H1 (cell line): ENCODE results near the gene KNDC1. TPM values are rescaled to one million over a fixed set of nuclear protein-coding genes. Genes with fewer than 3 reads are reported as not detected.

Experiments
- JUND ChIP-seq: IDR thresholded peaks from 2 replicates; pipeline ENCODE4 v1.6.1; 2011; ENCODE audit warnings: mild to moderate bottlenecking, improper control_type of control experiment, low read length
- polyA plus RNA-seq, 7 experiments: library from polyadenylated mRNA; depleted of rRNA in 3 of 7; stranded (reverse) in 5 of 7; unstranded in 2 of 7; fragments of >200 nt in 5 of 7; fragments of 200-250 nt in 2 of 7; gene quantifications; 1 replicate in 5 of 7; 2 replicates in 1 of 7; 4 replicates in 1 of 7; pipeline versions ENCODE4 v1.2.1 to v1.2.3, GENCODE V29; 2011 to 2013; ENCODE audit warnings: missing spikeins in 2 of 7, mixed read lengths in 2 of 7
- total RNA-seq: library from RNA; stranded (reverse); fragmentation: NEBNext Ultra II Directional; extraction: Animal tissue kit (Norgen Biotek cat#: 25700); gene quantifications from 2 replicates; pipeline ENCODE4 v1.2.1, GENCODE V29; 2021

KNDC1 gene
- total and polyA plus RNA-seq, 2 of the 8 experiments (the other 6 are each of a cell fraction or from before 2014, with no cell fraction given), result 7.5 to 16.7 TPM

DNA sequence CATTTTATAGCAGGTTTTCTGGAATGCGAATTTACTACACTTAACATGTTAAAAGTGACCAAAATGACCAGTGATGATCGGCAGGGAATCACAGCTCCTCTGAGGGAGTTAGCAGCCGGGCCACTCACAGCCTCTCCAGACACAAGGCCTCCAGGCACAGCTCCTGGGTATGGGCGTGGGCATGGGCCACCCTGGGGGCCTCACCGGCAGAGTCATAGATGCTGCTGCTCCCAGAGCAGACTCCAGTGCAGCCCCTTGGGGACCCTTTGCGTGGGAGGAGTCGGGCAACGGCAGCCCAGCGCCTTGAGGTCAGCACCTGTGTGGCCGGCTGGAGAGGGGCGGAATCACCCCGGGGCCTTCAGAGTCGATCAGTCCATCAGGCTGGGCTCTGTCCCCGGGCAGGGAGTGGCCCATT lies 8.6 kb downstream of the KNDC1 start (continued):
- no peak for TF ChIP-seq JUND
